Memory B cell (primary cell): ENCODE results near the gene GABARAPL2.
A peak's percentile ranks its signal among the peaks of the same experiment; 100 is the strongest.
"Not testable (repeated sequence)": the region's sequence is repeated elsewhere in the genome, so short reads cannot be mapped to it uniquely, and the experiment has no call there.

Experiments
- ATAC-seq: fragments of 150-1000 bp; cut with Tn5 transposase; 2 replicates; pipeline ENCODE4 v1.10.0; 2021; ENCODE audit warnings: low read depth, mild to moderate bottlenecking, moderate library complexity
- DNase-seq, 2 donors: peaks; one replicate each; pipeline ENCODE4 v3.0.0; 2022; ENCODE audit warnings: low spot score in 2 of 2
- H3K27ac Mint-ChIP-seq: one replicate; pipeline ENCODE4 v1.8.0; 2022; ENCODE audit warnings: mild to moderate bottlenecking, moderate library complexity, mixed read lengths
- H3K27me3 Mint-ChIP-seq: one replicate; pipeline ENCODE4 v1.8.0; 2022; ENCODE audit warnings: mixed read lengths
- H3K36me3 Mint-ChIP-seq: one replicate; pipeline ENCODE4 v1.8.0; 2022; ENCODE audit warnings: mild to moderate bottlenecking, mixed read lengths
- H3K4me1 Mint-ChIP-seq: one replicate; pipeline ENCODE4 v1.8.0; 2022; ENCODE audit warnings: mixed read lengths
- H3K4me3 Mint-ChIP-seq: one replicate; pipeline ENCODE4 v1.8.0; 2022; ENCODE audit warnings: mild to moderate bottlenecking, moderate library complexity, mixed read lengths
- H3K9me3 Mint-ChIP-seq: one replicate; pipeline ENCODE4 v1.8.0; 2022; ENCODE audit warnings: mixed read lengths

Gene GABARAPL2

GRCh38 chr16:75538882-75539565 is 27.2 kb upstream of the GABARAPL2 start:
- not testable (repeated sequence) for H3K27ac Mint-ChIP-seq, H3K4me1 Mint-ChIP-seq, H3K27me3 Mint-ChIP-seq, ATAC-seq, H3K9me3 Mint-ChIP-seq, DNase-seq, H3K4me3 Mint-ChIP-seq, H3K36me3 Mint-ChIP-seq

DNA sequence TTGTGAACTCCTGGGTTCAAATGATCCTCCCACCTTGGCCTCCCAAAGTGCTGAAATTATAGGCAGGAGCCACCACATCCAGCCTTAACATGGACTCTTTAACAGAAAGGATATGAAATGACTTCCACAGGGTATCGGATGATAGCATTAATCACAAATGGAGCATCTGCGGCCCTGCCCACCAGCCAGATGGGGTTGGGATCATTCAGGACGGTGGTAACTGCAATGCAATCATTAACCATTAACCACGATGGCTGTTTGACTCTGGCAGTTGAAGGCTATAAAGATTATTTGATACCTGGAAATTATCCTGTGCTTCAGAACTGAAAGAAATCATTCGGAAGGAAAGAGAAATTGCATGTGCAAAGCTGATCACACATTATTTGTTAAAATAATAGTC is 24.9 kb upstream of the GABARAPL2 start:
- no peak for DNase-seq
- Mint-ChIP-seq H3K4me3 (no peak overlapping the region), H3K9me3 (no peaks in the 10 kb centered on the region), H3K27me3 (no peaks in the 10 kb centered on the region), H3K36me3 (no peaks in the 10 kb centered on the region), H3K4me1 (no peaks in the 10 kb centered on the region), H3K27ac (no peak overlapping the region)
- no peak for ATAC-seq

- not testable (repeated sequence) for H3K9me3 Mint-ChIP-seq, H3K27me3 Mint-ChIP-seq, H3K4me1 Mint-ChIP-seq, H3K27ac Mint-ChIP-seq, H3K36me3 Mint-ChIP-seq, H3K4me3 Mint-ChIP-seq, DNase-seq, ATAC-seq
These were observed 23.7 kb upstream of the GABARAPL2 start for GRCh38 chr16:75542462-75542861.

GRCh38 chr16:75545879-75546278 is 20.3 kb upstream of the GABARAPL2 start:
- not testable (repeated sequence) for H3K9me3 Mint-ChIP-seq, H3K36me3 Mint-ChIP-seq, DNase-seq, H3K27me3 Mint-ChIP-seq, H3K4me1 Mint-ChIP-seq, ATAC-seq, H3K4me3 Mint-ChIP-seq, H3K27ac Mint-ChIP-seq

DNA sequence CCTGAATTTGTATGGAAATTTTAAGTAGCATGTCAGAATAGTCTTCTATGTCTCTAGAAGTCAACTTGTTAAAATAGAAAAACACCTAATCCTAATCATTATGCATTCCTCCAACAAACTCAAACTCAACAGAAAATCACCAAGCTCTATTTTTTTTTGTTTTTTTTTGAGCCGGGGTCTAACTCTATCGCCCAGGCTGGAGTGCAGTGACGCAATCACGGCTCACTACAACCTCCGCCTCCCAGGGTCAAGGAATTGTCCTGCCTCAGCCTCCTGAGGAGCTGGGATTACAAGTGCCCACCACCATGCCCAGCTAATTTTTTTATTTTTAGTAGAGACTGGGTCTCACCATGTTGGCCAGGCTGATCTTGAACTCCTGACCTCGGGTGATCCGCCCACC is 19.9 kb upstream of the GABARAPL2 start:
- DNase-seq (no peak), ATAC-seq (no peak)
- no peak overlapping the region for H3K27ac Mint-ChIP-seq
- no peak overlapping the region for H3K4me3 Mint-ChIP-seq
- H3K9me3 Mint-ChIP-seq, result no peaks in the 10 kb centered on the region
- no peaks in the 10 kb centered on the region for H3K27me3 Mint-ChIP-seq
- no peaks in the 10 kb centered on the region for H3K36me3 Mint-ChIP-seq
- peaks cover 3% of the 10 kb centered on the region for H3K4me1 Mint-ChIP-seq

DNA sequence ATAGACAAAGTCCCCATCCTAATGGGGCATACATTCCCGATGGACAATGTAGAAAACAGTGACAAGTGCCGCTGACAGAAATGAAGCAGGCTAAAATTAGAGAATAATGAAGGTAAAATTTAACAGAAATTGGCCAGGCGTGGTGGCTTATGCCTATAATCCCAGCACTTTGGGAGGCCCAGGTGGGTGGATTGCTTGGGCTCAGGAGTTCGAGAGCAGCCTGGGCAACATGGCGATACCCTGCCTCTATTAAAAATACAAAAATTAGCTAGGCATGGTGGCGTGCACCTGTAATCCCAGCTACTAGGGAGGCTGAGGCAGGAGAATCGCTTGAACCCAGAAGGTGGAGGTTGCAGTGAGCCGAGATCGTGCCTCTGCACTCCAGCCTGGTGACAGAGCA is 17.7 kb upstream of the GABARAPL2 start:
- H3K27me3 Mint-ChIP-seq, H3K4me1 Mint-ChIP-seq, H3K9me3 Mint-ChIP-seq, DNase-seq, ATAC-seq, H3K4me3 Mint-ChIP-seq, H3K36me3 Mint-ChIP-seq, H3K27ac Mint-ChIP-seq: not testable (repeated sequence)

- Mint-ChIP-seq H3K4me3 (no peak overlapping the region), H3K27me3 (no peaks in the 10 kb centered on the region), H3K36me3 (no peaks in the 10 kb centered on the region), H3K27ac (no peak overlapping the region), H3K9me3 (no peaks in the 10 kb centered on the region), H3K4me1 (peaks cover 3% of the 10 kb centered on the region)
- peak; percentile 91 for ATAC-seq
- peak; percentile 19 to 38 for DNase-seq
These were observed 15.9 kb upstream of the GABARAPL2 start for GRCh38 chr16:75550211-75550662.

DNA sequence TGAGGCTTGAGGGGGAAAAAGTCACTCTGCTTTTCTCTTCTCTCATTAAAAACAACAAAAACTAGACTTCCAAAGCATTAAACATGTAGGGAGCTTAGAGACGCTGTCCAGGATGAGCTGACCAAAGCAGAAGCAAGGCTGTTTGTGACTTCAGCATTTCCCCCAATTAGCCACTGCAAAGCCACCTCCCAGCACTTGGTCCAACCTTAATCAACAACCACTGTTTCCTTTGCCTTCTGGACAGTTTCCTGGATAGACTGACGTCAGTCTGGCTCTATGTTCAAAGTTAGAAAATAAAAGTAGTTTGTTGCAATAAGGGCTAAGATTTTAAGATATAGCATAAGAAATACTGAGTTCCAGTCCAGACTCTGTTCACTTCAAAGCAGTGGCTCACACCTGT is 13.2 kb upstream of the GABARAPL2 start:
- ATAC-seq (no peak), DNase-seq (no peak)
- Mint-ChIP-seq H3K9me3 (no peaks in the 10 kb centered on the region), H3K36me3 (no peaks in the 10 kb centered on the region), H3K4me1 (peaks cover 9% of the 10 kb centered on the region), H3K4me3 (no peak overlapping the region), H3K27ac (no peak overlapping the region), H3K27me3 (no peaks in the 10 kb centered on the region)

DNA sequence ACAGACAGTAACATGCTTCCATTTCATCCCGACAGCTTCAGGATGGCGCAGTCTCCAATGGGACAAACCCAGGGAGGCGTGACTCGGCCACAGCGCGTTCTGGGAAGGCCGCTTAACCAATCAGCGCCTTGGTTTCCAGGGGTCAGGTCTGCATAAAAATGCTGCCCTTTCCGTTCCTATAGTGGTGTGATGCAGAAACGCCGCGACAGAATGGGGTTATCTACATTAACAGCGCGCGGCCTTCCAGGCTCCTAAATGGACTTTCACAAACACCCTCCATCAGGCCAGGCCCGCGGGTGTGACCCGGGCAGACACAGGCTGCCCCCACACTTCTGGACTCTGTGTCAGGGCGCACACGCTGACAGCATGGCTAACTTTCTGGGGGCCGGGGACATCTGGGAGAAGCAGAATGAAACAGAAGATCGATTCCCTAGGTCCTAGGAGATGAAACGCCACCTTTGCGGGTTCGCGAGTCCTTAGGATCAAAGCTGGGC is 10.9 kb upstream of the GABARAPL2 start:
- no peak for DNase-seq
- Mint-ChIP-seq H3K4me3 (peak overlapping the region; percentile 97), H3K9me3 (no peaks in the 10 kb centered on the region), H3K27ac (peak overlapping the region; percentile 96), H3K4me1 (peaks cover 6% of the 10 kb centered on the region), H3K36me3 (no peaks in the 10 kb centered on the region), H3K27me3 (no peaks in the 10 kb centered on the region)
- ATAC-seq, result no peak

- peak; percentile 91 to 92 for DNase-seq
- no peaks in the 10 kb centered on the region for H3K9me3 Mint-ChIP-seq
- peaks cover 6% of the 10 kb centered on the region for H3K4me1 Mint-ChIP-seq
These were observed 10.3 kb upstream of the GABARAPL2 start, which contains the start of gene TMEM231 for GRCh38 chr16:75555707-75556430. Gene TMEM231, minus strand, starts transcription at chr16:75556252. Its CDS starts 43 bp downstream, at chr16:75556209.

GRCh38 chr16:75556431-75556950 is 9.7 kb upstream of the GABARAPL2 start:
- peaks cover 6% of the 10 kb centered on the region for H3K4me1 Mint-ChIP-seq
- H3K9me3 Mint-ChIP-seq, result no peaks in the 10 kb centered on the region
- H3K27me3 Mint-ChIP-seq, result no peaks in the 10 kb centered on the region
- H3K4me3 Mint-ChIP-seq, result peak overlapping the region; percentile 97
- peak overlapping the region; percentile 96 for H3K27ac Mint-ChIP-seq
- DNase-seq, result no peak
- ATAC-seq, result no peak
- H3K36me3 Mint-ChIP-seq, result no peaks in the 10 kb centered on the region

More at GRCh38 chr16:75555707-75556430, 10.3 kb upstream of the GABARAPL2 start, which contains the start of gene TMEM231:
- Mint-ChIP-seq H3K4me3 (peak within 1 kb of the TSS; percentile 97), H3K36me3 (no peaks in the 10 kb centered on the region), H3K27me3 (no peaks in the 10 kb centered on the region), H3K27ac (peak within 1 kb of the TSS; percentile 96)
- peak; percentile 92 for ATAC-seq

DNA sequence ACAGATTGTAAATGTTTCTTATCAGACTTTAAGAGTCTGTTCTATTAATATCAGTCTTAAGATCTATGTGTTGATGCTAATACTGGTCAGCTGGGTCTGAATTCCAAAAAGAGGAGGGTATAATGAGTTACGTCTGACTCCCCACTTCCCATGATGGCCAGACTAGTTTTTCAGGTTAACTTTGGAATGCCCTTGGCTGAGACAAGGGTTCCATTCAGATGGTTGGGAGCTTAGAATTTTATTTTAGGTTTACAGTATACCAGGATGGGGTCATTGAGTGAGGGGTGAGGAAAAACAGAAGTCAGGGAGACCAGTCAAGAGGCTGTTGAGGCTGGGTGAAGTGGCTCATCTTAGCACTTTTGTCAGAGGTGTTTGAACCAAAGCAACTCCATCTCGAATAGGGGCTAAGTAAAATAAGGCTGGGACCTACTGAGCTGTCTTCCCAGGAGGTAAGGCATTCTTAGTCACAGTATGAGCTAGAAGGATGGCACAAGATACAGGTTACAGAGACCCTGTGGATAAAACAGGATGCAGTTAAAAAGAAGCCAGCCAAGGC is 7.3 kb upstream of the GABARAPL2 start:
- no peak overlapping the region for H3K4me3 Mint-ChIP-seq
- DNase-seq, result no peak
- H3K9me3 Mint-ChIP-seq, result no peaks in the 10 kb centered on the region
- H3K36me3 Mint-ChIP-seq, result no peaks in the 10 kb centered on the region
- ATAC-seq, result no peak
- H3K4me1 Mint-ChIP-seq, result peaks cover 6% of the 10 kb centered on the region
- H3K27ac Mint-ChIP-seq, result no peak overlapping the region
- peaks cover 2% of the 10 kb centered on the region for H3K27me3 Mint-ChIP-seq

- Mint-ChIP-seq H3K27ac (no peak overlapping the region), H3K27me3 (peaks cover 2% of the 10 kb centered on the region), H3K4me3 (no peak overlapping the region), H3K36me3 (no peaks in the 10 kb centered on the region), H3K4me1 (peaks cover 7% of the 10 kb centered on the region), H3K9me3 (no peaks in the 10 kb centered on the region)
- no peak for DNase-seq
- no peak for ATAC-seq
These were observed 6.4 kb upstream of the GABARAPL2 start for GRCh38 chr16:75559564-75560372.
